SU-DHL-6 (cell line): ENCODE measurements around the gene SESTD1.
A peak's percentile ranks its signal among the peaks of the same experiment; 100 is the strongest.
"Not testable (repeated sequence)": the region's sequence is repeated elsewhere in the genome, so short reads cannot be mapped to it uniquely, and the experiment has no call there.

Experiments
- H2AFZ ChIP-seq: fragments of 200-600 bp; sonication (generic); 2 replicates; pipeline ENCODE4 v1.6.1; 2014; ENCODE audit warnings: low read depth, mild to moderate bottlenecking, moderate library complexity, mixed read lengths, antibody characterized with exemption, low read length; ENCODE audit not compliant: severe bottlenecking
- H3F3A ChIP-seq: fragments of 200-600 bp; shearing (Covaris generic); 2 replicates; pipeline ENCODE4 v1.6.0; 2016; ENCODE audit warnings: antibody characterized with exemption, mild to moderate bottlenecking; ENCODE audit not compliant: insufficient read depth
- H3K27ac ChIP-seq: fragments of 200-600 bp; sonication (generic); 2 replicates; pipeline ENCODE4 v1.5.1; 2016; ENCODE audit warnings: low read depth, mild to moderate bottlenecking, low read length, moderate library complexity, mixed read lengths
- H3K27me3 ChIP-seq: fragments of 200-600 bp; sonication (generic), shearing (Covaris generic); 2 replicates; pipeline ENCODE4 v1.6.0; 2014; ENCODE audit warnings: mild to moderate bottlenecking, low read length
- H3K36me3 ChIP-seq: fragments of 200-600 bp; sonication (generic); 2 replicates; pipeline ENCODE4 v1.6.1; 2014; ENCODE audit warnings: mild to moderate bottlenecking, low read length, mixed read lengths
- H3K4me2 ChIP-seq: fragments of 300-600, 200-600 bp; shearing (Covaris generic), sonication (generic); 2 replicates; pipeline ENCODE4 v1.6.0; 2014; ENCODE audit warnings: low read length, low read depth, mild to moderate bottlenecking; ENCODE audit not compliant: poor library complexity, severe bottlenecking
- H3K4me3 ChIP-seq: fragments of 200-600 bp; sonication (generic); 2 replicates; pipeline ENCODE4 v1.5.1; 2014; ENCODE audit warnings: antibody characterized with exemption, low read length, mild to moderate bottlenecking, mixed read lengths; ENCODE audit not compliant: insufficient read depth, poor library complexity, severe bottlenecking
- H3K79me2 ChIP-seq: fragments of 200-600 bp; sonication (generic); 2 replicates; pipeline ENCODE4 v1.6.1; 2014; ENCODE audit warnings: mild to moderate bottlenecking, low read length, moderate library complexity; ENCODE audit not compliant: insufficient read depth
- H3K9ac ChIP-seq: fragments of 200-600 bp; sonication (generic); 2 replicates; pipeline ENCODE4 v1.7.0; 2014; ENCODE audit warnings: mild to moderate bottlenecking, low read length
- H3K9me2 ChIP-seq: fragments of 200-600 bp; sonication (generic); replicated peaks from 2 replicates; pipeline ENCODE4 v1.6.1; 2014; ENCODE audit warnings: low read length; ENCODE audit not compliant: insufficient read depth
- H3K9me3 ChIP-seq: fragments of 200-600 bp; sonication (generic); 2 replicates; pipeline ENCODE4 v1.6.1; 2014; ENCODE audit warnings: low read length, mixed read lengths; ENCODE audit not compliant: insufficient read depth
- H4K20me1 ChIP-seq: fragments of 200-600 bp; sonication (generic); 2 replicates; pipeline ENCODE4 v1.6.1; 2014; ENCODE audit warnings: low read depth, mild to moderate bottlenecking, antibody characterized with exemption, low read length, moderate library complexity, mixed read lengths
- EZH2phosphoT487 ChIP-seq: fragments of 200-600 bp; sonication (generic), shearing (Covaris generic); conservative IDR thresholded peaks from 2 replicates; pipeline ENCODE4 v1.6.1; 2018; ENCODE audit warnings: mild to moderate bottlenecking, antibody characterized with exemption, low read length, moderate library complexity, mixed read lengths
- TF ChIP-seq, protein P1 (sequence below): fragments of 200-600 bp; sonication (generic); IDR thresholded peaks from one replicate; pipeline ENCODE4 v1.5.1; 2017; ENCODE audit warnings: antibody characterized with exemption, mild to moderate bottlenecking, low read length, moderate library complexity; ENCODE audit not compliant: insufficient read depth, poor library complexity, severe bottlenecking

The SESTD1 gene

DNA sequence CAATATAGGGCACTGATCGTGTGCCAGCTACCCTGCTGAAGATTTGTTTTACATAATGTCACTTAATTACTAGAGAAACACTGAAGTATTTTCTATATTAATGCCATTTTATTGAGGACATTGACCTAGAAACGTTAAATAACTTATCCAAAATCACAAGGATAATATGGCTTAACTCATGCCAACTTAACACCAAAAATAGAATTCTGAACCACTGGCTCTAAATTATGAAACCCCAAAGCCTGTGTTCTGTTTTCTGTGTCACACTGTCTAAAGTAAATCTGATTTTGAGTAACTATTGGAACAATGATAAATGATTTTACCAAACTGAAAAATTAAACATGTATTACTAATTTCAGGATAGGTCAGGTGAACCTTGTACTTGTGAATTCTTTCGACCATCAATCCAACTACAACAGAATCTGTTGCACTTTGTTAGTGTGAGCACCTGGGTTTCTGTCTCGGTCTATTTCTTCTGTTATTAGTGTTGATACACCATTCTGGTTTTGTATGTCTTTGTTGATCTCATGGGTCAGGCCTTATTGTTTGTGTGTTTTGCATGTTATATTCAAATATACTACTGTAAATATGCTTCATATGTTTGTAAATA is 166.4 kb downstream of the SESTD1 start:
- Histone ChIP-seq H3K9me2 (no peaks in the 10 kb centered on the region), H4K20me1 (no peaks in the 10 kb centered on the region), H3K79me2 (no peaks in the 10 kb centered on the region), H3K36me3 (no peaks in the 10 kb centered on the region), H3K4me3 (no peak overlapping the region), H3K4me2 (no peak overlapping the region), H3F3A (no peaks in the 10 kb centered on the region), H3K27me3 (no peaks in the 10 kb centered on the region), H3K27ac (no peak overlapping the region), H3K9me3 (no peaks in the 10 kb centered on the region), H3K9ac (no peak overlapping the region), H2AFZ (no peak overlapping the region)
- TF ChIP-seq, protein P1, sequence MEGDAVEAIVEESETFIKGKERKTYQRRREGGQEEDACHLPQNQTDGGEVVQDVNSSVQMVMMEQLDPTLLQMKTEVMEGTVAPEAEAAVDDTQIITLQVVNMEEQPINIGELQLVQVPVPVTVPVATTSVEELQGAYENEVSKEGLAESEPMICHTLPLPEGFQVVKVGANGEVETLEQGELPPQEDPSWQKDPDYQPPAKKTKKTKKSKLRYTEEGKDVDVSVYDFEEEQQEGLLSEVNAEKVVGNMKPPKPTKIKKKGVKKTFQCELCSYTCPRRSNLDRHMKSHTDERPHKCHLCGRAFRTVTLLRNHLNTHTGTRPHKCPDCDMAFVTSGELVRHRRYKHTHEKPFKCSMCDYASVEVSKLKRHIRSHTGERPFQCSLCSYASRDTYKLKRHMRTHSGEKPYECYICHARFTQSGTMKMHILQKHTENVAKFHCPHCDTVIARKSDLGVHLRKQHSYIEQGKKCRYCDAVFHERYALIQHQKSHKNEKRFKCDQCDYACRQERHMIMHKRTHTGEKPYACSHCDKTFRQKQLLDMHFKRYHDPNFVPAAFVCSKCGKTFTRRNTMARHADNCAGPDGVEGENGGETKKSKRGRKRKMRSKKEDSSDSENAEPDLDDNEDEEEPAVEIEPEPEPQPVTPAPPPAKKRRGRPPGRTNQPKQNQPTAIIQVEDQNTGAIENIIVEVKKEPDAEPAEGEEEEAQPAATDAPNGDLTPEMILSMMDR: no peak
- TF ChIP-seq EZH2phosphoT487: no peak

DNA sequence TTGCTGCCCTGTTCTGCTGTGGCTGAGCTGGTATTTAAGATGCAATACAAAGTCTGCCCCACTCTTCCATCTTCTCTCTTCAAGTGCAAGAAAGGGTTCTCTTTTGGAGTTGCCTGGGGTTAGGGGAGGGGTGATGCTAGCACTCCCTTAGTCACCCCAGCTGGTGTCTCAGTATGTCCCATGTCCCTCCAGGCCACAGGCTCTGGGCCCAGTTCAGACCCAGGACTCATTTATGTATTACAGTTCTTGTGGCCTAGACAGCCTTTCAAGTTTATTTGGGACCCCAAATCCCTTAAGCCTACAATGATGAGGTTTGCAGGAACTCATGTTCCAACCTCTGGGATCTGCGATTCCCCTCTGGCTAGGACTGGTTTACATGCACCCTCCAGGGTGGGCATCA is 167.5 kb downstream of the SESTD1 start:
- H3K9ac ChIP-seq: no peak overlapping the region
- no peaks in the 10 kb centered on the region for H3F3A ChIP-seq
- no peaks in the 10 kb centered on the region for H3K79me2 ChIP-seq
- H3K27me3 ChIP-seq: no peaks in the 10 kb centered on the region
- H3K9me3 ChIP-seq: no peaks in the 10 kb centered on the region
- H3K9me2 ChIP-seq: no peaks in the 10 kb centered on the region
- H3K4me2 ChIP-seq: no peak overlapping the region
- H3K4me3 ChIP-seq: no peak overlapping the region
- H3K36me3 ChIP-seq: no peaks in the 10 kb centered on the region
- no peaks in the 10 kb centered on the region for H4K20me1 ChIP-seq
- no peak overlapping the region for H2AFZ ChIP-seq
- TF ChIP-seq, protein P1: no peak
- no peak for TF ChIP-seq EZH2phosphoT487
- no peak overlapping the region for H3K27ac ChIP-seq

DNA sequence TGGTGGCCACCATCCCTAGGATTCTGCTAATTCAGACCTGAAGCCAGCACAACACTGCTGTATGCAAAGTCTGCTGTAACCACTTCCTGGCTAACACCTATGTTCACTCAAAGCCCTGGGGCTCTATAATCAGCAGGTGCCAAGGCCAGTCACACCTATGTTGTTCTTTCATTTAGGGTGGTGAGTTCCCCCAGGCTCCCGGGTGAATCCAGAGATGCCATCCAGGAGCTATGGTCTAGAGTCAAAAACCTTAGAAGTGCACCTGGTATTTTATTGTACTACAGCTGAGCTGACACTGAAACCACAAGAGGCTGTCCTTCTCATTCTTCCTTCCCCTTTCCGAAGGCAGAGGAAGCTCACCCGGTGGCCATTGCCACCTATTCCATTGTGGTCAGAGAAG is 168.5 kb downstream of the SESTD1 start:
- no peaks in the 10 kb centered on the region for H3K9me2 ChIP-seq
- no peaks in the 10 kb centered on the region for H3K27me3 ChIP-seq
- H3K79me2 ChIP-seq: no peaks in the 10 kb centered on the region
- no peak overlapping the region for H2AFZ ChIP-seq
- no peaks in the 10 kb centered on the region for H3F3A ChIP-seq
- peak overlapping the region; percentile 56 for H3K27ac ChIP-seq
- no peak overlapping the region for H3K4me3 ChIP-seq
- no peak overlapping the region for H3K9ac ChIP-seq
- no peaks in the 10 kb centered on the region for H4K20me1 ChIP-seq
- H3K9me3 ChIP-seq: no peaks in the 10 kb centered on the region
- TF ChIP-seq, protein P1: no peak
- TF ChIP-seq EZH2phosphoT487: no peak
- H3K36me3 ChIP-seq: no peaks in the 10 kb centered on the region
- H3K4me2 ChIP-seq: peak overlapping the region; percentile 27

DNA sequence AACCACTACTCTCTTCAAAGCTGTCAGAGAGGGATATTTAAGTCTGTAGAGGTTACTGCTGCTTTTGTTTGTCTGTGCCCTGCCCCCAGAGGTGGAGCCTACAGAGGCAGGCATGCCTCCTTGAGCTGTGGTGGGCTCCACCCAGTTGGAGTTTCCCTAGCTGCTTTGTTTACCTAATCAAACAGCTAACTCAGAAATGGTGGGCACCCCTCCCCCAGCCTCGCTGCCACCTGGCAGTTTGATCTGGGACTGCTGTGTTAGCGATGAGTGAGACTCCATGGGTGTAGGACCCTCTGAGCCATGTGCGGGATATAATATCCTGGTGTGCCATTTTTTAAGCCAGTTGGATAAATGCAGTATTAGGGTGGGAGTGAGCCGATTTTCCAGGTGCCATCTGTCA is 171.7 kb downstream of the SESTD1 start:
- H3F3A ChIP-seq, H3K27me3 ChIP-seq, H4K20me1 ChIP-seq, H3K4me3 ChIP-seq, H3K79me2 ChIP-seq, H3K9ac ChIP-seq, H2AFZ ChIP-seq, H3K9me2 ChIP-seq, H3K36me3 ChIP-seq, H3K27ac ChIP-seq, H3K9me3 ChIP-seq, H3K4me2 ChIP-seq: not testable (repeated sequence)
